PFSK-1 (cell line): ENCODE results near the gene FAM163B.

Experiments used
- FOXP2 ChIP-seq: optimal IDR thresholded peaks from 2 replicates; pipeline ENCODE3; 2011; ENCODE audit warnings: borderline replicate concordance, control low read depth, inconsistent platforms; ENCODE audit not compliant: insufficient read depth; ENCODE audit errors: extremely low read length, extremely low read depth
- POLR2AphosphoS5 ChIP-seq: IDR thresholded peaks from 2 replicates; pipeline ENCODE4 v1.6.1; 2012; ENCODE audit warnings: low read depth, mild to moderate bottlenecking, control low read depth, low read length, moderate library complexity
- REST ChIP-seq, 2 experiments: IDR thresholded peaks; 2 replicates each; pipeline versions ENCODE4 v1.6.1 to v1.8.0; 2011 to 2012; ENCODE audit warnings: low read depth in 2 of 2, low read length in 2 of 2, control low read depth in 1 of 2, inconsistent platforms in 1 of 2, mild to moderate bottlenecking in 1 of 2, moderate library complexity in 1 of 2; ENCODE audit not compliant: insufficient read depth in 1 of 2
- SIN3A ChIP-seq: IDR thresholded peaks from 2 replicates; pipeline ENCODE4 v1.6.1; 2012; ENCODE audit warnings: mild to moderate bottlenecking, low read length, moderate library complexity, borderline replicate concordance; ENCODE audit not compliant: insufficient read depth
- TAF1 ChIP-seq: IDR thresholded peaks from 2 replicates; pipeline ENCODE4 v1.6.1; 2012; ENCODE audit warnings: low read length, control low read depth, borderline replicate concordance; ENCODE audit not compliant: insufficient read depth

- TF ChIP-seq TAF1 (no peak), FOXP2 (no peak), SIN3A (no peak), POLR2AphosphoS5 (no peak), REST (IDR thresholded peaks at IDR 0.05; ENCODE audit: insufficient read depth in 1 of 2, low read depth in 2 of 2, low read length in 2 of 2) (no peak)
These were observed 10.2 kb downstream of the FAM163B start for GRCh38 chr9:133598978-133599377.
